ENCODE data around the gene PXN.
"Not testable (repeated sequence)": the region's sequence is repeated elsewhere in the genome, so short reads cannot be mapped to it uniquely, and the experiment has no call there.

The PXN gene

GRCh38 chr12:120252071-120252906 lies 13.2 kb downstream of the PXN start:
- CTCF ChIA-PET: interaction anchor here (10.7 to 26.2 kb wide), 3 partner anchors 10 to 28 kb away, joined by 123 to 1066 read pairs (median 412); partner anchors contain the start of gene PXN
- DNase-seq (ENCODE audit: low read depth, low spot score): no peak
- POLR2A ChIA-PET: no interaction called here
- H3K4me3 ChIP-seq (ENCODE audit: low read depth, low read length): no peak overlapping the region
- TF ChIP-seq, protein P1, sequence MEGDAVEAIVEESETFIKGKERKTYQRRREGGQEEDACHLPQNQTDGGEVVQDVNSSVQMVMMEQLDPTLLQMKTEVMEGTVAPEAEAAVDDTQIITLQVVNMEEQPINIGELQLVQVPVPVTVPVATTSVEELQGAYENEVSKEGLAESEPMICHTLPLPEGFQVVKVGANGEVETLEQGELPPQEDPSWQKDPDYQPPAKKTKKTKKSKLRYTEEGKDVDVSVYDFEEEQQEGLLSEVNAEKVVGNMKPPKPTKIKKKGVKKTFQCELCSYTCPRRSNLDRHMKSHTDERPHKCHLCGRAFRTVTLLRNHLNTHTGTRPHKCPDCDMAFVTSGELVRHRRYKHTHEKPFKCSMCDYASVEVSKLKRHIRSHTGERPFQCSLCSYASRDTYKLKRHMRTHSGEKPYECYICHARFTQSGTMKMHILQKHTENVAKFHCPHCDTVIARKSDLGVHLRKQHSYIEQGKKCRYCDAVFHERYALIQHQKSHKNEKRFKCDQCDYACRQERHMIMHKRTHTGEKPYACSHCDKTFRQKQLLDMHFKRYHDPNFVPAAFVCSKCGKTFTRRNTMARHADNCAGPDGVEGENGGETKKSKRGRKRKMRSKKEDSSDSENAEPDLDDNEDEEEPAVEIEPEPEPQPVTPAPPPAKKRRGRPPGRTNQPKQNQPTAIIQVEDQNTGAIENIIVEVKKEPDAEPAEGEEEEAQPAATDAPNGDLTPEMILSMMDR (IDR thresholded peaks at IDR 0.05; ENCODE audit: insufficient read depth, low read length, missing control alignments): no peak

DNA sequence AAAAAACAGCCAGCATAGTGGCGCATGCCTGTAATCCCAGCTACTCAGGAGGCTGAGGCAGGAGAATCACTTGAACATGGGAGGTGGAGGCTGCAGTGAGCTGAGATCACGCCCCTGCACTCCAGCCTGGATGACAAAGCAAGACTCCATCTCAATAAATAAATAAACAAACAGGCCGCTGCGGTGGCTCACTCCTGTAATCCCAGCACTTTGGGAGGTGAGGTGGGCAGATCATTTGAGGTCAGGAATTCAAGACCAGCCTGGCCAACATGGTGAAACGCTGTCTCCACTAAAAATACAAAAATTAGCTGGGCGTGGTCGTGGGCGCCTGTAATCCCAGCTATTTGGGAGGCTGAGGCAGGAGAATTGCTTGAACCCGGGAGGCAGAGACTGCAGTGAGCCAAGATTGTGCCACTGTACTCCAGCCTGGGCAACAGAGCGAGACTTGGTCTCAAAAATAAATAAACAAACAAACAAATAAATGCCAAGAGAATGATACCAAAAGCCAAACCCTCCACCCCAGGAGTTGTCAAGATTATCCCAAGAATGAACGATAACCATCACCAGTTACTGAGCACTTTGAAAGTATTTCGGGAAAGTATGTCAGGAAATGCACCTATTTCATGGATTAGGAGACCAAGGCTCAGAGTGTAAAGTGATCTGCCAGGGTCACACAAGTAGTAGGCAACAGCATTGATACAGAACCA lies 14.0 kb downstream of the PXN start:
- H3K4me3 ChIP-seq (ENCODE audit: low read depth, low read length); POLR2A ChIA-PET; DNase-seq (ENCODE audit: low read depth, low spot score): not testable (repeated sequence)
- CTCF ChIA-PET: interaction anchor here (10.7 to 26.2 kb wide), 3 partner anchors 10 to 27 kb away, joined by 123 to 1066 read pairs (median 412); partner anchors contain the start of gene PXN

GRCh38 chr12:120249875-120250795 lies 15.4 kb downstream of the PXN start:
- ChIA-PET POLR2A (interaction anchor here (0.8 to 2.1 kb wide), 3 partner anchors 15 to 41 kb away, joined by 3 to 6 read pairs (median 4); partner anchors contain the start of genes PXN and RNU4-2), CTCF (interaction anchor here (1.1 to 26.2 kb wide), 4 partner anchors 9 to 25 kb away, joined by 3 to 1066 read pairs (median 268); partner anchors contain the start of gene PXN)
- DNase-seq (ENCODE audit: low read depth, low spot score): no peak
- H3K4me3 ChIP-seq (ENCODE audit: low read depth, low read length): no peak overlapping the region
- TF ChIP-seq, protein P1 (IDR thresholded peaks at IDR 0.05; ENCODE audit: insufficient read depth, low read length, missing control alignments): no peak

DNA sequence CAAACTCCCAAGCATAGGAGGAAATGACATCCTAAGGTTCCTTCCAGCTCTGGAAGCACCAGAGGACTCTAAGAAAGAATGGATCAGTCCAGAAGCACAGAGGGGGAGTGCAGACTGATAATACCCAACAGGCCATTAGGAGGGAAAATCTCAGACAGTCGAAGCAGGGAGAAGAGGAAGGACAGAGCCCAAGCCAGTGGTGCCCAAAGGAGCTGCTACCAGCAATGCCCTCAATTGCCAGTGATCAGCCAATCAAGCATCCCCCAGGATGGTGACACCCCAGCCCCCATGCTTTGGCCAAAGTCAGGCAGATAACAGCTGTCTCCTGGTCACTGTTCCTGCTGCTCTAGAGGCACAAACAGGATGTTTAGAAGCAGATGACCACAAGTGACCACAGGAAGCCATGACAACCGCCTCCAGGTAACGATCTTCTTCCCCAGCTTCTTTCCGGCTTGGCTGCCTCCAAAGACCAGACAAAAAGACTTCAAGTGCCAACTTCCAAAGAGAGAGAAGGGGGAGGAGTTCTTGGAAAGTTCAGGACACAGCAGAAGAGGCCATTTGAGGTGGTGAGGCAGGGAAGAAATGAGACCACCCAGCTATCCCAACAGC lies 16.2 kb downstream of the PXN start:
- no peak for DNase-seq (ENCODE audit: low read depth, low spot score)
- TF ChIP-seq, protein P1 (IDR thresholded peaks at IDR 0.05; ENCODE audit: insufficient read depth, low read length, missing control alignments): no peak
- ChIA-PET POLR2A (interaction anchor here (0.8 to 2.5 kb wide), 4 partner anchors 12 to 49 kb away, joined by 3 to 11 read pairs (median 7); partner anchors contain the start of genes RNU4-2 and RPLP0), CTCF (interaction anchor here (1.1 to 26.2 kb wide), 4 partner anchors 9 to 25 kb away, joined by 3 to 1066 read pairs (median 268); partner anchors contain the start of gene PXN)
- H3K4me3 ChIP-seq (ENCODE audit: low read depth, low read length): no peak overlapping the region

DNA sequence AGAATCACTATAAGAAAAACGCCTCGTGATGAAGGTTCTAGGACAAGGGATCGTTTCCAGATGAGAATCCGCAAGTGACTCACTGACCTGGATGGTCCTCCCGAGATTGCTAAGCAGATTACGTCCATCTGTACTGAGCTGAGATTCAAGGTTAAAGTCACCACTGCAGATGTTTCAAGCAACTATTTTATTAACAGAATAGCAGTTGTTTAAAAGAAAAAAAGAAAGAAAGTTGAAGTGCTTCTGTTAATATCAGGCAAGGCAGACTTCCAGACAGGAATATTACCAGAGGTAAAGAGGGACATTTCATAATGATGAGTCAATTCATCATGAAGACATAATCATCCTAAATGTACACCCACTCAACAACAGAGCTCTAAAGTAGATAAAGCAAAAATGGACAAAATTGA lies 17.9 kb downstream of the PXN start:
- DNase-seq (ENCODE audit: low read depth, low spot score): no peak
- CTCF ChIA-PET: interaction anchor here (0.7 to 26.2 kb wide), 4 partner anchors 11 to 54 kb away, joined by 3 to 1066 read pairs (median 268); partner anchors contain the start of genes PXN and SIRT4
- TF ChIP-seq, protein P1 (IDR thresholded peaks at IDR 0.05; ENCODE audit: insufficient read depth, low read length, missing control alignments): no peak
- no peak overlapping the region for H3K4me3 ChIP-seq (ENCODE audit: low read depth, low read length)
- POLR2A ChIA-PET: interaction anchor here (1.0 to 2.5 kb wide), 8 partner anchors 9 to 47 kb away, joined by 3 to 14 read pairs (median 10); partner anchors contain the start of genes RNU4-2 and RPLP0
